DOHH2 (cell line): ENCODE results near the gene SLC26A1.

Experiments used
- CTCF ChIP-seq: fragments of 200-600 bp; sonication (generic); IDR thresholded peaks from one replicate; pipeline ENCODE4 v1.5.1; 2014; ENCODE audit warnings: antibody characterized with exemption, mild to moderate bottlenecking, low read depth, low read length; ENCODE audit not compliant: poor library complexity, severe bottlenecking
- EZH2phosphoT487 ChIP-seq: fragments of 200-600 bp; sonication (generic); IDR thresholded peaks from 2 replicates; pipeline ENCODE4 v1.6.1; 2017; ENCODE audit warnings: borderline replicate concordance, mild to moderate bottlenecking, antibody characterized with exemption, low read length, moderate library complexity, mixed read lengths

- no peak for TF ChIP-seq CTCF
- TF ChIP-seq EZH2phosphoT487: no peak
Observed at GRCh38 chr4:1021386-1022050, 28.3 kb upstream of the SLC26A1 start.
